ENCODE measurements around the gene NACA2.
A peak's percentile ranks its signal among the peaks of the same experiment; 100 is the strongest.
"Not testable (repeated sequence)": the region's sequence is repeated elsewhere in the genome, so short reads cannot be mapped to it uniquely, and the experiment has no call there.

The NACA2 gene

DNA sequence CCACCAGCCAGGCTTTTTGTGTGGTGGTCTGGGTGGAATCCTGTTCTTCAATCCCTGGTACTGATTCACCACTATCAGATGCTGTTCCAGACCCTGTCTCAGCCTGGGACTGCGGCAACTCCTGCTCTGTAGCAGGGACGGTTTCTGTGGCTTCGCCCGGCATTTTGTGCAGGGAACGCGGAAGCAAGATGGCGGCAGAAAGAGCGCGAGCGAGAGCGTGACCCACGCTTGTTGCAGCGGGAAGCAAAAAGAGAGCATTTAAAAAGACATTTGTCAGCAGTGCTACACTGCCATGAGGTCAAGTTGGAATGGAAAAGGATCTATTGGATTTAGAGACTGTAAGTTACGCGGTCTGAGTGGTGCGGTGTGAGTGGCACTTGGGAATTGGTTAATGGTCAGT, at the start of gene NACA2:
Gene NACA2, minus strand, starts transcription at position 202 of the 400 bp plus-strand sequence. Its CDS starts 39 bp downstream, at position 163.
- no peak for DNase-seq

DNA sequence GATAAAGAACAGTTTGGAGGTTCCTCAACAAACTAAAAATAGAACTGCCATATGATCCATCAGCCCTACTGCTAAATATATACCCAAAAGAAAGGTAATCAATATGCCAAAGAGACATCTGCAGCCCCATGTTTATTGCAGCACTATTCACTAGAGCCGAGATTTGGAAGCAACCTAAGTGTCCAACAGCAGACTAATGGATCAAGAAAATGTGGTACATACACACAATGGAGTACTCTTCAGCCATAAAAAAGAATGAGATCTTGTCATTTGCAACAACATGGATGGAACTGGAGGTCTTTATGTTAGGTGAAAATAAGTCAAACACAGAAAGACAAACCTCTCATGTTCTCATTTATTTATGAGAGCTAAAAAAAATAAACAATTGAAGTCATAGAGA, 48.8 kb upstream of the NACA2 start:
- DNase-seq: no peak

DNA sequence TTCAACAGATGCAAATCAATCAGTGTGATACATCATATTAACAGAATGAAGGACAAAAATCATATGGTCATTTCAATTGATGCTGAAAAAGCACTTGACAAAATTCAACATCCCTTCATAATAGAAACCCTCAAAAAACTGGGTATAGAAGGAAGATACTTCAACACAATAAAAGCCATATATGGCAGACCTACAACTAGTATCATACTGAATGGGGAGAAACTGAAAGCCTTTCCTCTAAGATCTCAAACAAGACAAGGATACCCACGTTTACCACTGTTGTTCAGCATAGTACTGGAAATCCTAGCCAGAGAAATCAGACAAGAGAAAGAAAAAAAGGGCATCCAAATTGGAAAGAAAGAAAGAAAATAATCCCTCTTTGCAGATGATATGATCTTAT, 47.1 kb upstream of the NACA2 start:
- DNase-seq: no peak

DNA sequence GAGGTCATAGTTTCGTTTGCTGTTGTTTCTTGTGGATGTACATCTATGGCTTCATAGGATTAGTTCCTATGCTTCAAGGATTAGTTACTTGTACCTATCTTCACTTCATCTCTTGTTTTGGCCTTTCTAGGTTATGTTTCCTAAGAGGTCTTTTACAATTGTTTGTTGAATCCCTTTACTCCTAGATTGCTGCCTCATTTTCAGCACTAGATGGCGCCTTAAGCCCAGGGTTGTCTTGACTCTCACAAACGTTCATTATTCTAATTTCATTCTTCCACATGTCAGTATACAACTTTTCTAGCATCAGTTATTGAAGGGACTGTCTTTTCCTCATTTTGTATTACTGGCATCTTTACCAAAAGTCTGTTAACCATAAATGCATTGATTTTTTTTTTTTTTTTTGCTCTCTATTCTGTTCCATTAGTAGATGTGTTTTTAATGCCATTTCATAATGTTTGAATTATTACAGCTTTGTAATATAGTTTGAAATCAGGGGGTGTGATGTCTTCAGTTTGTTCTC, 45.0 kb upstream of the NACA2 start:
- peak; percentile 3 for DNase-seq

DNA sequence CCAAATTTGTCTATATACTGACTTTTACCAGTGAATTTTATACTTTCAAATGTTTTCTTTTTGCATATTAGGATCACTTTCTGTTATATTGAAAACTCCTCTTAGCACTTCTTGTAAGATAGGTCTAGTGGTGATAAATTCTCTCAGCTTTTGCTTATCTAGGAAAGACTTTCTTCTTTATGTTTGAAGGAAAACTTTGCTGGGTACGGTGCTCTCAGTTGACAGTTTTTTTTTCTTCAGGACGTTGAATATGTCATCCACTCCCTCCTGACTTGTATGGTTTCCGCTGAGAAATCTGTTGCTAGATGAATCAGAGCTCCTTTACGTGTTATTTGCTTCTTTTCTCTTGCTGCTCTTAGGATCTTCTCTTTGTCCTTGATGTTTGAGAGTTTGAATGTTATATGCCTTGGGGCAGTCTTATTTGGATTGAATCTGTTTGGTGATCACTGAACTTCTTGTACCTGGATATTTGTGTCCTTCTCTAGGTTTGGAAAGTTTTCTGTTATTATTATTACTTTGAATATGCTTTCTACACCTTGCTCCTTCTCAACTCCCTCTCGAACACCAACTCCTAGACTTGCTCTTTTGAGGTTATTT, 44.0 kb upstream of the NACA2 start:
- DNase-seq: no peak

DNA sequence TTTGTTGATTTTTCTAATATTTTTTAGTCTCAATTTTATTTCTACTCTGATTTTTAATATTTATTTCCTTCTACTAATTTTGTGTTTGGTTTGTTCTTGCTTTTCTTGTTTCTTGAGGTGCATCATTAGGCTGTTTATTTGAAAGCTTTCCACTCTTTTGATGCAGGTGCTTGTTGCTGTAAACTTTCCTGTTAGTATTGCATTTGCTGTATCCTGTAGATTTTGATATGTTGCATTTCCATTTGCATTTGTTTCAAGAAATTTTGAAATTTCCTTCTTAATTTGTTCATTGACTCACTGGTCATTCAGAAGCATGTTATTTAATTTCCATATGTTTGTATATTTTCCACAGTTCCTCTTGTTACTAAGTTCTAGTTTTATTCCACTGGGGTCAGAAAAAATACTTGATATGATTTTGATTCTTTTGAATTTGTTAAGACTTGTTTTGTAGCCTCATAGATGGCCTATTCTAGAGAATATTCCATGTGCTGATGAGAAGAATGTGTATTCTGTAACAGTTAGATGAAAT, 43.1 kb upstream of the NACA2 start:
- no peak for DNase-seq

DNA sequence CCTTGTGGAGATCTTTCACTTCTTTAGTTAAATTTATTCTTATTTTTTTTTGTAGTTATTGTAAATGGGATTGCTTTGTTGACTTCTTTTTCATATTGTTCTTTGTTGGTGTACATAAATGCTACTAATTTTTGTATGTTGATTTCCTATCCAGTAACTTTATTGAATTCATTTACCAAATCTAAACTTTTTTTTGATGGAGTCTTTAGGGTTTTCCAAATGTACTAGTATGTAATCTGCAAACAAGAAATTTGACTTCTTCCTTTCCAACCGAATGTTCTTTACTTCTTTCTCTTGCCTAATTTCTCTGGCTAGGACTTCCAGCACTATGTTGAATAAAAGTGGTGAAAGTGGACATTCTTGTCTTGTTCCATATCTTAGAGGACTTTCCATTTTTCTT, 41.8 kb upstream of the NACA2 start:
- DNase-seq: no peak

DNA sequence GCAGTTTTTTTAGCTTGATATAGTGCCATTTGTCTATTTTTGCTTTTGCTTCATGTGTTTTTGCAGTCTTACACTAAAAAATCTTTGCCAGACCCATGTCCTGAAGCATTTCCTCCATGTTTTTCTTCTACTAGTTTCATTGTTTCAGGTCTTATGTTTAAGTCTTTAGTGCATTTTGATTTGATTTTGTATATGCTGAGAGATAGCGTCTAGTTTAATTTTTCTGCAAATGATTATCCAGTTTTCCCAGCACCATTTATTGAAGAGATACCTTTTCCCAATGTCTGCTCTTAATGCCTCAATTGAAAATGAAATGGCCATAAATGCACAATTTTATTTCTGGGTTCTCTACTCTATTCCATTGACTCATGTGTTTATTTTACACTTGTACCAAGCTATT, 40.8 kb upstream of the NACA2 start:
- DNase-seq: no peak

DNA sequence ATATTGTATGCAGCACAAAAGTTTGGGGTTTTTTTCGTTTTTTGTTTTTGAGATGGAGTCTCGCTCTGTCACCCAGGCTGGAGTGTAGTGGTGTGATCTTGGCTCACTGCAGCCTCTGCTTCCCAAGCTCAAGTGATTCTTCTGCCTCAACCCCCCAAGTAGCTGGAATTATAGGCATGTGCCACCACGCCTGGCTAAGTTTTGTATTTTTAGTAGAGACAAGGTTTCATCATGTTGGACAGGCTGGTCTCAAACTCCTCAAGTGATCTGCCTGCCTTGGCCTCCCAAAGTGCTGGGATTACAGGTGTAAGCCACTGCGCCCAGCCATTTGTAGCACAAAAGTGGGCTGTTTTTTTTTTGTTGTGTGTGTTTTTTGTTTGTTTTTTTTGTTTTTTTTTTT, 37.1 kb upstream of the NACA2 start:
- DNase-seq: not testable (repeated sequence)

DNA sequence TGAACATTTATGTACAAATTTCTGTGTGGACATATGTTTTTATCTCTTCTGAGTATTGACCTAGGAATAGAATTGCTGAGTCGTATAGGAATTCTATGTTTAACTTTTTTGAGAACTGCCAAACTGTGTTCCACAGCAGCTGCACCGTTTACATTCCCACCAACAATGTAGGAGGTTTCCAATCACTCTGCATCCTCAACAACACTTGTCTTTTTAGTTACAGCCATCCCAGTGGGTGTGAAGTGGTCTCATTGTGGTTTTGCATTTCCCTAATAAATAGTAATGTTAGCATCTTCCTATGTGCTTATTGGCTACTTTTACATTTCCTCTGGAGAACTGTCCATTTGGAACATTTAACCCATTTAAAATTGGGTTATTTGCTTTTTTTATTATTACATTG, 36.6 kb upstream of the NACA2 start:
- no peak for DNase-seq

DNA sequence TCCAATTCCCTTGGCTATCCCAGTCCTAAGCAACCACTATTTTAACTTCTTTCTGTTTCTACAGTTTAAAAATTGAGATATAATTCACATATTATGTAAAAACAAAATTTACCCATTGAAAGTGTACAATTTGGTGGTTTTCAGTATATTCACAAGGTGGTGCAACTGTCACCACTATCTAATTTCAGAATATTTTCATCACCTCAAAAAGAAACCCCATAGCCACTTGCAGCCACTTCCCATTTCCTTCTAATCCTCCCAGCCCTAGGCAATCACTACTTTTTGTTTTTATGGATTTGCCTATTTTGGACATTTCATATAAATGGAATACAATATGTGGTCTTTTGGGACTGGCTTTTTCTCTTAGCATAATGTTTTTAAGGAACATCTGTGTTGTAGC, 36.1 kb upstream of the NACA2 start:
- DNase-seq: no peak

DNA sequence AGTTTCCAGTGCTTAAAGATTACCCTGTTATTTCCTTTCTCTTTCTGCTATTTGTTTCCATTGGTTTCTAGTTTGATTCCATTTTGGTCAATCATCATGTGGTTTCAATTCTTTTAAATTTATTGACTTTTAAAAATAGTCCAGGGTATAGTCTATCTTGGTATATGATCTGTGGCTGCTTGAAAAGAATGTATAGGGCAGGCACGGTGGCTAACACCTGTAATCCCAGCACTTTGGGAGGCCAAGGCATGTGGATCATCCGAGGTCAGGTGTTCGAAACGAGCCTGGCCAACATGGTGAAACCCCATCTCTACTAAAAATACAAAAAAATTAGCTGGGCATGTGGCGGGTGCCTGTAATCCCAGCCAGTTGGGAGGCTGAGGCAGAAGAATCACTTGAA, 34.5 kb upstream of the NACA2 start:
- DNase-seq: no peak

DNA sequence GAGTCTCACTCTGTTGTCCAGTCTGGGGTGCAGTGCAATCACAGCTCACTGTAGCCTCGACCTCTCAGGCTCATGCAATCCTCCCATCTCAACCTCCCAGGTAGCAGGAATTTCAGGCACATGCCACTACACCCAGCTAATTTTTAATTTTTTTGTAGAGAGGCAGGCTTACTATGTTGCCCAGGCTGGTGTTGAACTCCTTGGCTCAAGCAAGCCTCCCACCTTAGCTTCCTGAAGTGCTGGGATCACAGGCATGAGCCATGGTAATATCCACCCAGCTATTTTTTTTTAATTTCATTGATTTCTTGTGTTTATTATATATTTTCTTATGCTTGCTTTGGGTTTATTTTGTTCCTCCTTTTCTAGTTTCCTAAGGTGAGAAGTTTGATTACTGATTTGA, 33.9 kb upstream of the NACA2 start:
- no peak for DNase-seq

DNA sequence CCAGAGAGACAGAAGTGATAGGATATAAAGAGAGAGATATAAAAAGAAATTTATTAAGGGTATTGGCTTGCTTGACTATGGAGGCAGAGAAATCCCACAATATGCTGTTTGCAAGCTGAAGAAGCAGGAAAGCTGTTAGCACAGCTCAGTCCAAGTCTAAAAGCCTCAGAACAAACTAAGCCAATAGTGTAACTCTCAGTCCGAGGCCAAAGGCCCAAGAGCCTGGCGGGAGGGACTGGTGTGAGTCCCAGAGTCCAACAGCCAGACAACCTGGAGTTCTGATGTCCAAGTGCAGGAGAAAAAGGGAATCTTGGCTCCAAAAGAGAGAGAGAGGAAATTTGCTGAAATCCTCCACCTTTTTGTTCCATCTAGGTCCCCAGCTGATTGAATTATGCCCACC, 30.3 kb upstream of the NACA2 start:
- no peak for DNase-seq

DNA sequence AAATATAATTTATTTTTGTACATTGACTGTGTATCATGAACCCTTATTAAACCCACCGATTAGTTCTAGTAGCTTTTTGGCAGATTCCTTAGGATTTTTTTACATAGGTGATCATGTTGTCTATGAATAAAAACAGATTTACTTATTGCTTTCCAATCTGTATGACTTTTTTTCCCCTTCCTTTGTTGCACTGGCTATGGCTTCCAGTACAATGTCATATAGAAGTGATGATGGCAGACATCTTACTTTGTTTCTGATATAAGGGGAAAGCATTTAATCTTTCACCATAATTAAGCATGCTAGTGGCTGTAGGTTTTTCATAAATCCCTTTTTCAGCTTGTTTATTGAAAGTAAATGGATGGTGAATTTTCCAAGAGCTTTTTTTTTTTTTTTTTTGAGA, 28.9 kb upstream of the NACA2 start:
- no peak for DNase-seq

DNA sequence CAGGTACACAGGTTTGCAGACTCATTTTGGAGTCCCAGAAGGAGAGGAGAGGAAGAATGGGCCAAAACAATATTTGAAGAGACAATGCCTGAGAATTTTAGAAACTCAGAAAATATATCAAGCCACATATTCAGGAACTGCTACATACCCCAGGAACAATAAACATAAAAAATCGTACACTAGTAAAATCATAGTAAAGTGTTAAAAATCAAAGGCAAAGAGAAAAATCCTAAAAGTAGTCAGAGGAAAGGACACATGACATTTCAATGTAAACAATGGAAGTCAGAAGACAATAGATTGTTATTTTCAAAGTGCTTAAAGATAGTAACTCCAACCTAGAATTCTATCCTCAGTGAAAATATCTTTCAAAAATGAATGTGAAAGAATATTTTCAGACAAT, 28.5 kb upstream of the NACA2 start:
- no peak for DNase-seq

DNA sequence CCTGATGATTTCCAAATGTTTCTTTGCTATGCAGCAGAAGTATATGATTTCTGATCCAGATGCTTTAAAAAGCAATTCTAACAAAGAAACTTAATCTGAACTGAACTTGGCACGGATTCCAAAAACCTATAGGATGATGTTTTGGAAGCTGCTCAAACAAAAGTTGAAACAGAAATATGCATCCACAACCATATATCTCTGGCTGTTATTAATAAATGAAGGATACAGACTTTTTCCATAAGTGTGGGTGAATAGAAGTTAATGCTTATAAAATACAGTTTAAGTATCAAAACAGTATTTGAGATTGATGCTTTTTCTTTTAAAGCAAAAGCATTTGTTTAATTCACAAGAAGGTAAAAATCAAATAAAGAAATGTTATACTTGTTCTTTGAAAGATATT, 27.9 kb upstream of the NACA2 start:
- DNase-seq: no peak

DNA sequence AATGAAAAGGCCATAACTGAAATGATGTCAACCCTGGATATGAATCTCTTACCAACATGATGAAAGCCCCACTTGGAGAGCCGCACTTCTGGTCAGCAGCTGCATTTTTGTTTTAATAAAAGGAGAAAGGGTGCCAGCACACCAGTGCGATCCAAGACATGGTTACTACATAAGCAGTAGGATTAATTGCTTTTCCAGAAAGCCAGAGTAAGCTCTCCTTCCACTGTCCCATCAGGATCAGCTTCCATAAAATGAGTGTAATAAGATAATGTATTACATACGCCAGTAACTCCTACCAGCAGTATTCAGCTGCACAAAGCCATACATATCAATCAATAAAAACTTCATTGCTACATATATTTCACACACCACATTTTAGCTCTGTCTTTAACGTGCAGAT, 26.3 kb upstream of the NACA2 start:
- no peak for DNase-seq

DNA sequence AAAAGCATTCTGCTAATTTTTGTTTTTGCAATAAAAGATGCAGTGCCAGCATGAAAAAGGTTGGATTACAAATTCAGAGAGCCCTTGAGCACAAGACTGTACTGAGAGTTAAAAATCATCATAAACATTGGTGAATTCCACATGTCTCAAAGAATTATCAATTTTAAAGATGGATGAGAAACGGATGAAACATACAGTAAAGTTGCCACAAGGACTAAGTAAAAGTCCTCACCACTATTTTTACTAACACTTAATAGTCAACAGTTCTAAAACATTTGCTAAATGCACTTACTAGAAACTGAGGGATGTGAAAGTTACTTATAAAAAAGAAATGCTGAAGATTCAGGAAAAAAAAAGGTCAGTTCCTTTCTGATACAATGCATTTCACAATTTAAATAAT, 25.8 kb upstream of the NACA2 start:
- no peak for DNase-seq

DNA sequence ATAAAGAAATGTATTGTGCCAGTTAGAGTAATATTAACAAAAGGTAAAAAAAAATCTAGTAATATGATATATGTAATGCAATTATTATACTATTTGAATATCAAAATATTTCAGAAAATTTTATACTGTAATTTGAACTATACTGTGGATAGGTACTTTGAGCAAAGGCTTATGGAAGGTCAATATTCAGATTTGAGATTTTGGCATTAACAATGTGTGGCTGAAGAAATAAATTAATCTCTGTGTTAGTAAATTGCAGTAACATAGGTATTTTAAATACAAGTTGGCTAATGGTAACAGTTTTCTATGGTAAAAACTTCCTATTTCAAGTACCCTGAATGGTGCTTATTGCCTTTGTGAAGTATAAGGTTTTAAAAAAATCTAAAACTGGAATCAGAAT, 23.2 kb upstream of the NACA2 start:
- DNase-seq: no peak

DNA sequence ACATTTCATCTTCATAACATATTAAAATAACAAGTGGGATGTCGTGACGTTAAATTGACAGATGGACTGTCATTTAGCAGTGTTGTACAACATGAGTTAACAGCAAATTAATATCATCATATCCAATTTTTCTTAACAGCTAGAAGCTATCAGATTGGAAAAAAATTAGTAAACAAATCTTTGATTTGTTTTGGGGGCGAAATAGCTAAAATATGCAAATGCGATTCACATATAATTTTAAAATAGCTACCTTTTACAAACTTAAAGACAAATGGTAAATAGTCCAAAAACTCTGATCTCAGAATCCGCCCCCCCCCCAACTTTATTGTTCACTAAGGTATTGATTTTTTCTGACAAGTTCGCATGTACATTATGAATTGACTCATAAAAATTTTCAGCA, 20.3 kb upstream of the NACA2 start:
- no peak for DNase-seq

DNA sequence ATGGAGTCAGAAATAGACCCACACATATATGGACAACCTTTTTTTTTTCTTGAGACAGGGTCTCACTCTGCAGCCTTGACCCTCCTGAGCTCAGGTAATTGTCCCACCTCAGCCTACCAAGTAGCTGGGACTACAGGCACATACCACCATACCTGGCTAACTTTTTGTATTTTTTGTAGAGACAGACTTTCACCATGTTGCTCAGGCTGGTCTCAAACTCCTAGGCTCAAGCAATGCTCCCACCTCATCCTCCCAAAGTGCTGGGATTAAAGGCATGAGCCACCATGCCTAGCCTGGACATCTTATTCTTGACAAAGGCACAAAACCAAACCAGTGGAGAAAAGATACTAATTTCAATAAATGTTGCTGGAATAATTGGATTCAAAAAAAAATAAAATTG, 14.7 kb upstream of the NACA2 start:
- no peak for DNase-seq

DNA sequence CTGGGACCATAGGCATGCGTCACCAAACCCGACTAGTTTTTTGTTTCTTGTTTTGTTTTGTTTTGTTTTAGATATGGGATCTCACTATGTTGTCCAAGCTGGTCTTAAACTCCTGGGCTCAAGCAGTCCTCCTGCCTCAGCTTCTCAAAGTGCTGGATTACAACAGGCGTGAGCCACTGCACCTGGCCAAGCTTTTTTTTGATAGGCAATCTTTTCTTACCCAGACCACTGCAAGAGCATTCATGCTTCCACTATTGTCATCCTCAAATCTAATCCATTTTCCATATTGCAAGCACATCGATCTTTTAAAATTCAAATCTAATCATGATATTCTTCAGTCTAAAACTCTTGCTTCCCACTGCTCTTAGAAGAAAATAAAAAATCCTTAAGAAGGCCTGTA, 10.3 kb upstream of the NACA2 start:
- no peak for DNase-seq

DNA sequence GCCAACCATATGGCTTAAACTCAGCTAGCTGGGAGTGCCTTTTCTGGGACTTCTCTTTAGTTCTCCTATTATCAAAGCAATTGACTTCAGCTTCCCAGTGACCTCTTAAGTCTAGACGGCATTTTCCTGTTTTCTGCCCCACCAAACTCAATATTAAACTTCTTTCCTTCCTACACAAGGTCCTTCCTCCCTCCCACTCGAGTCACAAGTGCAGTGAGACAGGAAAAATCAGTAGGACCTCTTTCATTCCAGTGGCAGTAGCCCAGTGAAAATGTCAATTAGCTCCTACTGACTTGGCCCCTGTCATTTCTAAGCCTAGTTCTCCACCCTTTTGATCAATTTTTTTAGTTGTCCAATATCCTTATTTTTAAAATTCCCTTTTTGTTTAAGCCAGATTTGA, 9.6 kb upstream of the NACA2 start:
- DNase-seq: no peak

DNA sequence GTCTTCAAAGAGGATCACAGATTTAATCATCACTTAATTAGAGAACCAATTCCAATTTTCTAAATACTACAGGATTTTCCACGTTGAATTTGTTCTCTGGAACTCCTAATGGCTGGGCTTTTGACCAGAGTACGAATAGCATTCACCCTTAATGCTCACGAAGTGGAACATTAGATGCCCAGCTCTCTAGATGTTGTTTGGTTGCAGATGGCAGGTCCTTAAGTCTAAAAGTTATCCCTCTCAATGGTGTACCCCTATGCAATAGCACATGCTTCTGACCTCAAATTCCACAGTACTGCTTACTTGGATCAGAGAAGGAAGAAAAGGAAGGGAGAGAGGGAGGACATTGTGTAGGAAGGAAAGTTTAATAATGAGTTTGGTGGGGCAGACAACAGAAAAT, 8.6 kb upstream of the NACA2 start:
- no peak for DNase-seq
